SU-DHL-6 (cell line): ENCODE data around the gene TP63.

Source experiments
- EZH2phosphoT487 ChIP-seq: fragments of 200-600 bp; sonication (generic), shearing (Covaris generic); conservative IDR thresholded peaks from 2 replicates; pipeline ENCODE4 v1.6.1; 2018; ENCODE audit warnings: mild to moderate bottlenecking, antibody characterized with exemption, low read length, moderate library complexity, mixed read lengths
- TF ChIP-seq, protein P1 (sequence below): fragments of 200-600 bp; sonication (generic); IDR thresholded peaks from one replicate; pipeline ENCODE4 v1.5.1; 2017; ENCODE audit warnings: antibody characterized with exemption, mild to moderate bottlenecking, low read length, moderate library complexity; ENCODE audit not compliant: insufficient read depth, poor library complexity, severe bottlenecking

DNA sequence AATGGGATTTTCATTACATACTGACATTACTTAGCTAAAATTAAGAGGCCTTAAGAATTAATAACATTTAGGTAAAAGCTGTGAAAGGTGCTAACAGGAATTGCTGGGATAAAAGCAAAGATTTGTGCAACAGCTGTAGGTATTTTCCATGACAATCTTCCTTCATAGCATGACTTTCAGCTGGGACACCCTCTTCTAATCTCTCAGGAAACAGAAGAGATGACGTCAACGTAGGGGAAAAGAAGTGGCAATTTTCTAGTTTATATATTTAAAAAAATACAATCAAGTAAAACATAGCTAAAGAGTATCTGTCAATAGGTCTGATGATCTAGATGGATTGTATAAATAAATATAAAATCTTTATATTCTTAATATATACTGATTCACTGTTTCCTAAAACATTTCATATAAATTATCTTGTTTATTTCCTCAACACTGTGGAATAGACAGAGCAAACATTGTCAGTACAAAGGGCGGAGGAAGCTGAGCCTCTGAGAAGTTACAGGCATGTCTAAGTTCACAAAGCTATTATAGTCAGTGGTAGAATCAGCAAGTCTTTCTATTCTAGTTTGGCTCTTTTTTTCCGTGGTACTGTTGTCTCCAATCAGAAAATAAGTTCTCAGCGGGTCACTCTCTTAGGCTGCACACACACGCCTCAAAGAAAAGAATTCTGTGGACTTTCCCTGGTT is 272.5 kb downstream of the TP63 start:
- TF ChIP-seq, protein P1, sequence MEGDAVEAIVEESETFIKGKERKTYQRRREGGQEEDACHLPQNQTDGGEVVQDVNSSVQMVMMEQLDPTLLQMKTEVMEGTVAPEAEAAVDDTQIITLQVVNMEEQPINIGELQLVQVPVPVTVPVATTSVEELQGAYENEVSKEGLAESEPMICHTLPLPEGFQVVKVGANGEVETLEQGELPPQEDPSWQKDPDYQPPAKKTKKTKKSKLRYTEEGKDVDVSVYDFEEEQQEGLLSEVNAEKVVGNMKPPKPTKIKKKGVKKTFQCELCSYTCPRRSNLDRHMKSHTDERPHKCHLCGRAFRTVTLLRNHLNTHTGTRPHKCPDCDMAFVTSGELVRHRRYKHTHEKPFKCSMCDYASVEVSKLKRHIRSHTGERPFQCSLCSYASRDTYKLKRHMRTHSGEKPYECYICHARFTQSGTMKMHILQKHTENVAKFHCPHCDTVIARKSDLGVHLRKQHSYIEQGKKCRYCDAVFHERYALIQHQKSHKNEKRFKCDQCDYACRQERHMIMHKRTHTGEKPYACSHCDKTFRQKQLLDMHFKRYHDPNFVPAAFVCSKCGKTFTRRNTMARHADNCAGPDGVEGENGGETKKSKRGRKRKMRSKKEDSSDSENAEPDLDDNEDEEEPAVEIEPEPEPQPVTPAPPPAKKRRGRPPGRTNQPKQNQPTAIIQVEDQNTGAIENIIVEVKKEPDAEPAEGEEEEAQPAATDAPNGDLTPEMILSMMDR, result no peak
- no peak for TF ChIP-seq EZH2phosphoT487
